Neural cell (in vitro differentiated cells): ENCODE measurements around the gene PARVA.

ENCODE experiments used
- CTCF ChIP-seq: fragments of 450-650 bp; IDR thresholded peaks from 2 replicates; pipeline ENCODE4 v1.5.1; 2014; ENCODE audit warnings: antibody characterized with exemption, mild to moderate bottlenecking, moderate library complexity; ENCODE audit not compliant: poor library complexity, severe bottlenecking
- SMC3 ChIP-seq: fragments of 450-650 bp; conservative IDR thresholded peaks from 2 replicates; pipeline ENCODE4 v1.6.1; 2014; ENCODE audit warnings: antibody characterized with exemption, mild to moderate bottlenecking, moderate library complexity; ENCODE audit not compliant: poor library complexity

- TF ChIP-seq SMC3: no peak
- TF ChIP-seq CTCF: no peak
Measured at GRCh38 chr11:12528487-12528886, 151.1 kb downstream of the PARVA start.
